Upper lobe of right lung (tissue), 1 donor: ENCODE data around the gene CNIH3. TPM values are rescaled to one million over a fixed set of nuclear protein-coding genes. Genes with fewer than 3 reads are reported as not detected.
"Not testable (repeated sequence)": the region's sequence is repeated elsewhere in the genome, so short reads cannot be mapped to it uniquely, and the experiment has no call there.

ENCODE experiments used
- ATAC-seq: fragments of 200-7000 bp; cut with Tn5 transposase; one replicate; pipeline ENCODE4 v1.9.1; 2020; ENCODE audit warnings: mild to moderate bottlenecking, moderate library complexity
- DNase-seq: peaks from one replicate; pipeline ENCODE4 v3.0.0-alpha.2; 2020
- H3K27ac ChIP-seq: fragments of 200-600 bp; one replicate; pipeline ENCODE4 v1.8.0; 2022
- H3K27me3 ChIP-seq: fragments of 200-600 bp; one replicate; pipeline ENCODE4 v1.8.0; 2022; ENCODE audit warnings: mild to moderate bottlenecking
- H3K36me3 ChIP-seq: fragments of 200-600 bp; one replicate; pipeline ENCODE4 v1.8.0; 2022
- H3K4me1 ChIP-seq: fragments of 200-600 bp; one replicate; pipeline ENCODE4 v1.8.0; 2022
- H3K4me3 ChIP-seq: fragments of 200-600 bp; one replicate; pipeline ENCODE4 v1.8.0; 2022; ENCODE audit warnings: mild to moderate bottlenecking
- H3K9me3 ChIP-seq: fragments of 200-600 bp; one replicate; pipeline ENCODE4 v1.8.0; 2022
- CTCF ChIP-seq: fragments of 200-600 bp; IDR thresholded peaks from one replicate; pipeline ENCODE4 v1.8.0; 2022; ENCODE audit warnings: antibody characterized with exemption
- intact Hi-C: fragments of 100-400 bp; cut with DNase I; formaldehyde crosslinking; loops from one replicate; pipeline ENCODE4 v1.11.0; 2022
- total RNA-seq: library from RNA; stranded (reverse); fragmentation: NEBNext Ultra II Directional; extraction: Animal tissue kit (Norgen Biotek cat#: 25700); gene quantifications from one replicate; pipeline ENCODE4 v1.2.1, GENCODE V29; 2021
- donor health status: DM: no; HTN: yes; CAD: no; lungs with severe emphysema.

Gene CNIH3
- total RNA-seq, 1 donor from 2014 or later: 4.8 TPM

- H3K27ac ChIP-seq: no peak overlapping the region
- no peaks in the 10 kb centered on the region for H3K36me3 ChIP-seq
- no peak overlapping the region for H3K4me3 ChIP-seq
- no peak for DNase-seq
- no peak for TF ChIP-seq CTCF
- no peak for ATAC-seq
- H3K9me3 ChIP-seq: no peaks in the 10 kb centered on the region
- H3K4me1 ChIP-seq: no peaks in the 10 kb centered on the region
- intact Hi-C loops: no loop called here
- no peaks in the 10 kb centered on the region for H3K27me3 ChIP-seq
Measured at GRCh38 chr1:224705578-224705977, 89.5 kb downstream of the CNIH3 start.

- ATAC-seq (peak; percentile 85), DNase-seq (peak; percentile 74)
- no peak for TF ChIP-seq CTCF
- Histone ChIP-seq H3K4me3 (no peak overlapping the region), H3K9me3 (no peaks in the 10 kb centered on the region), H3K27me3 (no peaks in the 10 kb centered on the region), H3K27ac (no peak overlapping the region), H3K4me1 (no peaks in the 10 kb centered on the region), H3K36me3 (no peaks in the 10 kb centered on the region)
- intact Hi-C loops: no loop called here
Measured at GRCh38 chr1:224707843-224708725, 92.0 kb downstream of the CNIH3 start.

GRCh38 chr1:224710196-224710595 is 94.1 kb downstream of the CNIH3 start:
- no peaks in the 10 kb centered on the region for H3K4me1 ChIP-seq
- no peak overlapping the region for H3K27ac ChIP-seq
- no peaks in the 10 kb centered on the region for H3K36me3 ChIP-seq
- no peaks in the 10 kb centered on the region for H3K27me3 ChIP-seq
- DNase-seq: no peak
- TF ChIP-seq CTCF: no peak
- intact Hi-C loops: no loop called here
- H3K9me3 ChIP-seq: no peaks in the 10 kb centered on the region
- no peak for ATAC-seq
- H3K4me3 ChIP-seq: no peak overlapping the region

- H3K4me3 ChIP-seq, ATAC-seq, H3K36me3 ChIP-seq, intact Hi-C loops, H3K27ac ChIP-seq, DNase-seq, H3K4me1 ChIP-seq, H3K27me3 ChIP-seq, H3K9me3 ChIP-seq: not testable (repeated sequence)
Measured at GRCh38 chr1:224711231-224711756, 95.2 kb downstream of the CNIH3 start.

GRCh38 chr1:224711876-224712275 is 95.8 kb downstream of the CNIH3 start:
- Histone ChIP-seq H3K27me3 (no peaks in the 10 kb centered on the region), H3K36me3 (no peaks in the 10 kb centered on the region), H3K4me3 (no peak overlapping the region), H3K4me1 (no peaks in the 10 kb centered on the region), H3K9me3 (no peaks in the 10 kb centered on the region), H3K27ac (no peak overlapping the region)
- DNase-seq: no peak
- intact Hi-C loops: no loop called here
- TF ChIP-seq CTCF: no peak
- no peak for ATAC-seq

GRCh38 chr1:224713228-224713627 is 97.1 kb downstream of the CNIH3 start:
- Histone ChIP-seq H3K4me3 (no peak overlapping the region), H3K27me3 (no peaks in the 10 kb centered on the region), H3K9me3 (no peaks in the 10 kb centered on the region), H3K36me3 (no peaks in the 10 kb centered on the region), H3K4me1 (no peaks in the 10 kb centered on the region), H3K27ac (no peak overlapping the region)
- ATAC-seq: no peak
- no peak for TF ChIP-seq CTCF
- no peak for DNase-seq
- intact Hi-C loops: no loop called here
